Adipose tissue (tissue), 3 donors: Measurements from ENCODE around the gene MDH1B. TPM values are rescaled to one million over a fixed set of nuclear protein-coding genes. Genes with fewer than 3 reads are reported as not detected.
"Not testable (repeated sequence)": the region's sequence is repeated elsewhere in the genome, so short reads cannot be mapped to it uniquely, and the experiment has no call there.

Source experiments
- H3K27ac ChIP-seq: one replicate; pipeline ENCODE4 v1.5.1; 2013; ENCODE audit warnings: low read depth, low read length
- WGBS, 3 donors: extraction: QIAGEN DNeasy Blood & Tissue Kit; methylation state at CpG; one replicate each; pipeline ENCODE4 v1.1.7; 2013; 5-methylcytosine and 5-hydroxymethylcytosine counted together
- polyA plus RNA-seq, 3 donors: library from polyadenylated mRNA; stranded (reverse); fragments of 200-250 nt; gene quantifications; one replicate each; pipeline ENCODE4 v1.2.3, GENCODE V29; 2013
- donor health status: healthy with polysubstance abuse.
- donor health status: Bipolar disorder and iron deficiency.
- donor health status: healthy.

MDH1B gene
- polyA plus RNA-seq, 3 donors = 0.30 to 0.67 (median 0.55) TPM

GRCh38 chr2:206780671-206781070, 15.5 kb upstream of the MDH1B start:
- WGBS, 3 donors = 96 to 98% (median 97%) methylated on average over 2 of the region's 2 CpGs
- H3K27ac ChIP-seq = no peak overlapping the region

- H3K27ac ChIP-seq = no peak overlapping the region
These were observed 11.3 kb upstream of the MDH1B start for GRCh38 chr2:206776432-206776831.

- no peak overlapping the region for H3K27ac ChIP-seq
- 95 to 100% (median 95%) methylated on average over 1 of the region's 1 CpG for WGBS, 3 donors
These were observed 9.7 kb upstream of the MDH1B start for GRCh38 chr2:206774871-206775270.

- WGBS, 3 donors = 32 to 42% (median 39%) methylated on average over 12 of the region's 12 CpGs
- H3K27ac ChIP-seq = no peak overlapping the region
These were observed 1.2 kb upstream of the MDH1B start for GRCh38 chr2:206766057-206766930.

GRCh38 chr2:206764673-206765241, 371 bp downstream of the MDH1B start:
- peak overlapping the region; percentile 17 for H3K27ac ChIP-seq
- 8 to 10% (median 8%) methylated on average over 18 of the region's 18 CpGs for WGBS, 3 donors

- H3K27ac ChIP-seq = no peak overlapping the region
- WGBS, 3 donors = 32 to 57% (median 49%) methylated on average over 1 of the region's 1 CpG
These were observed 8.3 kb downstream of the MDH1B start for GRCh38 chr2:206756816-206757215.

GRCh38 chr2:206740800-206741199, 24.3 kb downstream of the MDH1B start:
- H3K27ac ChIP-seq = no peak overlapping the region
- 56 to 71% (median 69%) methylated on average over 2 of the region's 2 CpGs for WGBS, 3 donors

GRCh38 chr2:206739271-206739670, 25.9 kb downstream of the MDH1B start:
- no peak overlapping the region for H3K27ac ChIP-seq
- 57 to 70% (median 64%) methylated on average over 2 of the region's 2 CpGs for WGBS, 3 donors

- WGBS, 3 donors = 82 to 89% (median 86%) methylated on average over 5 of the region's 5 CpGs
- no peak overlapping the region for H3K27ac ChIP-seq
These were observed 28.2 kb downstream of the MDH1B start for GRCh38 chr2:206736935-206737334.

- H3K27ac ChIP-seq = no peak overlapping the region
- 67 to 78% (median 75%) methylated on average over 2 of the region's 2 CpGs for WGBS, 3 donors
These were observed 31.8 kb downstream of the MDH1B start for GRCh38 chr2:206733341-206733740.

- no peak overlapping the region for H3K27ac ChIP-seq
- WGBS, 3 donors = 71 to 83% (median 80%) methylated on average over 7 of the region's 7 CpGs
These were observed 36.6 kb downstream of the MDH1B start for GRCh38 chr2:206728277-206729199.

GRCh38 chr2:206727287-206727686, 37.8 kb downstream of the MDH1B start:
- 71 to 93% (median 92%) methylated on average over 2 of the region's 2 CpGs for WGBS, 3 donors
- H3K27ac ChIP-seq = no peak overlapping the region

GRCh38 chr2:206723288-206723687, 41.8 kb downstream of the MDH1B start:
- WGBS, 3 donors = 75 to 90% (median 86%) methylated on average over 1 of the region's 1 CpG
- H3K27ac ChIP-seq = no peak overlapping the region

- 66 to 74% (median 71%) methylated on average over 4 of the region's 4 CpGs for WGBS, 3 donors
- no peak overlapping the region for H3K27ac ChIP-seq
These were observed 43.7 kb downstream of the MDH1B start for GRCh38 chr2:206721256-206721920.

GRCh38 chr2:206718296-206718695, 46.8 kb downstream of the MDH1B start, which contains the start of gene DYTN:
TSS of gene DYTN (minus strand) at chr2:206718396. CDS start at chr2:206718279, 117 bp downstream.
- WGBS, 3 donors = 57 to 82% (median 67%) methylated on average over 1 of the region's 1 CpG

GRCh38 chr2:206716623-206717022, 48.5 kb downstream of the MDH1B start:
- H3K27ac ChIP-seq = no peak overlapping the region
- 70 to 79% (median 72%) methylated on average over 3 of the region's 3 CpGs for WGBS, 3 donors

More at GRCh38 chr2:206718296-206718695, 46.8 kb downstream of the MDH1B start, which contains the start of gene DYTN:
- no peak within 1 kb of the TSS for H3K27ac ChIP-seq

- WGBS, 3 donors = 50 to 74% (median 68%) methylated on average over 4 of the region's 4 CpGs
- not testable (repeated sequence) for H3K27ac ChIP-seq
These were observed 49.9 kb downstream of the MDH1B start for GRCh38 chr2:206715183-206715582.

- 48 to 60% (median 56%) methylated on average over 4 of the region's 4 CpGs for WGBS, 3 donors
- H3K27ac ChIP-seq = no peak overlapping the region
These were observed 51.4 kb downstream of the MDH1B start for GRCh38 chr2:206713746-206714145.
